Activated naive CD8-positive, alpha-beta T cell treated with anti-CD3 and anti-CD28 coated beads for 36 hours (primary cell): ENCODE measurements around the gene FBLN2. TPM values are rescaled to one million over a fixed set of nuclear protein-coding genes. Genes with fewer than 3 reads are reported as not detected.
A peak's percentile ranks its signal among the peaks of the same experiment; 100 is the strongest.

Experiments used
- DNase-seq: peaks from one replicate; pipeline ENCODE4 v3.0.0; 2021
- H3K27ac Mint-ChIP-seq: one replicate; pipeline ENCODE4 v1.8.0; 2022; ENCODE audit warnings: mild to moderate bottlenecking, moderate library complexity, mixed read lengths
- H3K27me3 Mint-ChIP-seq: one replicate; pipeline ENCODE4 v1.8.0; 2022; ENCODE audit warnings: mild to moderate bottlenecking, mixed read lengths
- H3K36me3 Mint-ChIP-seq: one replicate; pipeline ENCODE4 v1.8.0; 2021; ENCODE audit warnings: mild to moderate bottlenecking, mixed read lengths
- H3K4me1 Mint-ChIP-seq: one replicate; pipeline ENCODE4 v1.8.0; 2021; ENCODE audit warnings: mixed read lengths
- H3K4me3 Mint-ChIP-seq: one replicate; pipeline ENCODE4 v1.8.0; 2022; ENCODE audit warnings: mild to moderate bottlenecking, moderate library complexity, mixed read lengths
- H3K9me3 Mint-ChIP-seq: one replicate; pipeline ENCODE4 v1.8.0; 2022; ENCODE audit warnings: mixed read lengths
- total RNA-seq, 2 experiments: library from RNA; stranded (reverse); gene quantifications; one replicate each; pipeline ENCODE4 v1.2.3, GENCODE V29; 2021

FBLN2 gene
- total RNA-seq, 2 experiments from 2014 or later: 1.9 to 3.1 TPM

GRCh38 chr3:13535905-13536304 is 13.0 kb upstream of the FBLN2 start:
- Mint-ChIP-seq H3K9me3 (peaks cover 6% of the 10 kb centered on the region), H3K4me1 (peaks cover 8% of the 10 kb centered on the region), H3K4me3 (no peak overlapping the region), H3K36me3 (peaks cover 3% of the 10 kb centered on the region), H3K27me3 (peaks cover under 1% of the 10 kb centered on the region), H3K27ac (no peak overlapping the region)
- DNase-seq: no peak

GRCh38 chr3:13536432-13536831 is 12.5 kb upstream of the FBLN2 start:
- Mint-ChIP-seq H3K9me3 (peaks cover 9% of the 10 kb centered on the region), H3K36me3 (peaks cover 3% of the 10 kb centered on the region), H3K27ac (peak overlapping the region; percentile 31), H3K4me1 (peaks cover 8% of the 10 kb centered on the region), H3K4me3 (no peak overlapping the region), H3K27me3 (peaks cover 6% of the 10 kb centered on the region)
- no peak for DNase-seq

- Mint-ChIP-seq H3K36me3 (peaks cover 3% of the 10 kb centered on the region), H3K27ac (no peak overlapping the region), H3K4me3 (no peak overlapping the region), H3K9me3 (peaks cover 13% of the 10 kb centered on the region), H3K27me3 (peaks cover 7% of the 10 kb centered on the region), H3K4me1 (peaks cover 8% of the 10 kb centered on the region)
- no peak for DNase-seq
Measured at GRCh38 chr3:13536832-13537231, 12.1 kb upstream of the FBLN2 start.

- Mint-ChIP-seq H3K36me3 (peaks cover 3% of the 10 kb centered on the region), H3K4me3 (no peak overlapping the region), H3K27ac (no peak overlapping the region), H3K4me1 (peaks cover 8% of the 10 kb centered on the region), H3K27me3 (peaks cover 7% of the 10 kb centered on the region), H3K9me3 (peaks cover 17% of the 10 kb centered on the region)
- no peak for DNase-seq
Measured at GRCh38 chr3:13537244-13537908, 11.5 kb upstream of the FBLN2 start.

- peaks cover 18% of the 10 kb centered on the region for H3K9me3 Mint-ChIP-seq
- H3K4me1 Mint-ChIP-seq: peaks cover 8% of the 10 kb centered on the region
- H3K4me3 Mint-ChIP-seq: no peak overlapping the region
- peaks cover 3% of the 10 kb centered on the region for H3K36me3 Mint-ChIP-seq
- peaks cover 7% of the 10 kb centered on the region for H3K27me3 Mint-ChIP-seq
- no peak overlapping the region for H3K27ac Mint-ChIP-seq
- DNase-seq: no peak
Measured at GRCh38 chr3:13537909-13538296, 11.0 kb upstream of the FBLN2 start.

- peaks cover 5% of the 10 kb centered on the region for H3K36me3 Mint-ChIP-seq
- H3K27ac Mint-ChIP-seq: no peak overlapping the region
- DNase-seq: no peak
- peaks cover 10% of the 10 kb centered on the region for H3K27me3 Mint-ChIP-seq
- peaks cover 18% of the 10 kb centered on the region for H3K9me3 Mint-ChIP-seq
- no peak overlapping the region for H3K4me3 Mint-ChIP-seq
- H3K4me1 Mint-ChIP-seq: peaks cover 11% of the 10 kb centered on the region
Measured at GRCh38 chr3:13538520-13539291, 10.2 kb upstream of the FBLN2 start.

- no peak overlapping the region for H3K4me3 Mint-ChIP-seq
- H3K4me1 Mint-ChIP-seq: peaks cover 16% of the 10 kb centered on the region
- DNase-seq: no peak
- H3K36me3 Mint-ChIP-seq: peaks cover 5% of the 10 kb centered on the region
- no peak overlapping the region for H3K27ac Mint-ChIP-seq
- H3K27me3 Mint-ChIP-seq: peaks cover 11% of the 10 kb centered on the region
- peaks cover 18% of the 10 kb centered on the region for H3K9me3 Mint-ChIP-seq
Measured at GRCh38 chr3:13539292-13539638, 9.7 kb upstream of the FBLN2 start.

- peaks cover 20% of the 10 kb centered on the region for H3K4me1 Mint-ChIP-seq
- no peak overlapping the region for H3K4me3 Mint-ChIP-seq
- DNase-seq: no peak
- H3K36me3 Mint-ChIP-seq: peaks cover 5% of the 10 kb centered on the region
- peaks cover 11% of the 10 kb centered on the region for H3K27me3 Mint-ChIP-seq
- no peak overlapping the region for H3K27ac Mint-ChIP-seq
- peaks cover 18% of the 10 kb centered on the region for H3K9me3 Mint-ChIP-seq
Measured at GRCh38 chr3:13539671-13540070, 9.3 kb upstream of the FBLN2 start.

- Mint-ChIP-seq H3K27me3 (peaks cover 19% of the 10 kb centered on the region), H3K27ac (no peak overlapping the region), H3K36me3 (peaks cover 5% of the 10 kb centered on the region), H3K4me3 (no peak overlapping the region), H3K9me3 (peaks cover 18% of the 10 kb centered on the region), H3K4me1 (peaks cover 28% of the 10 kb centered on the region)
- DNase-seq: no peak
Measured at GRCh38 chr3:13540297-13540995, 8.5 kb upstream of the FBLN2 start.

- peaks cover 22% of the 10 kb centered on the region for H3K27me3 Mint-ChIP-seq
- no peak overlapping the region for H3K27ac Mint-ChIP-seq
- no peak for DNase-seq
- peaks cover 18% of the 10 kb centered on the region for H3K9me3 Mint-ChIP-seq
- no peak overlapping the region for H3K4me3 Mint-ChIP-seq
- peaks cover 32% of the 10 kb centered on the region for H3K4me1 Mint-ChIP-seq
- peaks cover 5% of the 10 kb centered on the region for H3K36me3 Mint-ChIP-seq
Measured at GRCh38 chr3:13541691-13542090, 7.2 kb upstream of the FBLN2 start.

GRCh38 chr3:13542142-13542541 is 6.8 kb upstream of the FBLN2 start:
- DNase-seq: no peak
- Mint-ChIP-seq H3K4me1 (peaks cover 27% of the 10 kb centered on the region), H3K4me3 (no peak overlapping the region), H3K27me3 (peaks cover 27% of the 10 kb centered on the region), H3K27ac (no peak overlapping the region), H3K9me3 (peaks cover 18% of the 10 kb centered on the region), H3K36me3 (peaks cover 5% of the 10 kb centered on the region)

- Mint-ChIP-seq H3K4me3 (no peak overlapping the region), H3K4me1 (peaks cover 27% of the 10 kb centered on the region), H3K36me3 (peaks cover 5% of the 10 kb centered on the region), H3K27ac (no peak overlapping the region), H3K9me3 (peaks cover 15% of the 10 kb centered on the region), H3K27me3 (peaks cover 38% of the 10 kb centered on the region)
- no peak for DNase-seq
Measured at GRCh38 chr3:13543253-13543652, 5.7 kb upstream of the FBLN2 start.

- peaks cover 42% of the 10 kb centered on the region for H3K27me3 Mint-ChIP-seq
- peaks cover 27% of the 10 kb centered on the region for H3K4me1 Mint-ChIP-seq
- peaks cover 15% of the 10 kb centered on the region for H3K9me3 Mint-ChIP-seq
- peak overlapping the region; percentile 9 for H3K4me3 Mint-ChIP-seq
- H3K27ac Mint-ChIP-seq: peak overlapping the region; percentile 55
- peaks cover 5% of the 10 kb centered on the region for H3K36me3 Mint-ChIP-seq
- DNase-seq: peak; percentile 87
Measured at GRCh38 chr3:13544293-13544831, 4.6 kb upstream of the FBLN2 start.

GRCh38 chr3:13544951-13545651 is 3.8 kb upstream of the FBLN2 start:
- peaks cover 32% of the 10 kb centered on the region for H3K4me1 Mint-ChIP-seq
- H3K9me3 Mint-ChIP-seq: peaks cover 15% of the 10 kb centered on the region

More at GRCh38 chr3:13544951-13545651, 3.8 kb upstream of the FBLN2 start:
- no peak for DNase-seq
- Mint-ChIP-seq H3K36me3 (peaks cover 5% of the 10 kb centered on the region), H3K27ac (peak overlapping the region; percentile 17), H3K27me3 (peaks cover 47% of the 10 kb centered on the region), H3K4me3 (peak overlapping the region; percentile 14)
